ENCODE data around the gene GRIP1.

GRIP1 gene

GRCh38 chr12:66596199-66596598 is 82.7 kb downstream of the GRIP1 start:
- no peak for TF ChIP-seq CTCF (IDR thresholded peaks at IDR 0.05; ENCODE audit: control extremely low read depth, extremely low read depth, low read depth, missing control alignments)
- ChIA-PET CTCF (interaction anchor here (0.8 kb wide), 1 partner anchor 14 kb away, joined by 3 read pairs; no protein-coding TSS in a partner anchor), POLR2A (no interaction called here)

GRCh38 chr12:66594688-66595087 is 84.2 kb downstream of the GRIP1 start:
- TF ChIP-seq CTCF (IDR thresholded peaks at IDR 0.05; ENCODE audit: control extremely low read depth, extremely low read depth, low read depth, missing control alignments) = no peak
- ChIA-PET CTCF (interaction anchor here (1.6 to 2.0 kb wide), 2 partner anchors 8 to 21 kb away, joined by 3 to 6 read pairs; no protein-coding TSS in a partner anchor), POLR2A (no interaction called here)
- DNase-seq (ENCODE audit: extremely low spot score) = no peak

More at GRCh38 chr12:66596199-66596598, 82.7 kb downstream of the GRIP1 start:
- DNase-seq (ENCODE audit: extremely low spot score) = no peak

- ChIA-PET POLR2A (no interaction called here), CTCF (interaction anchor here (0.7 to 2.0 kb wide), 4 partner anchors 9 to 16 kb away, joined by 3 to 5 read pairs (median 4); no protein-coding TSS in a partner anchor)
- TF ChIP-seq CTCF (IDR thresholded peaks at IDR 0.05; ENCODE audit: control extremely low read depth, extremely low read depth, low read depth, missing control alignments) = no peak
- DNase-seq (ENCODE audit: extremely low spot score) = no peak
Observed at GRCh38 chr12:66590275-66590985, 88.4 kb downstream of the GRIP1 start.

- no peak for DNase-seq (ENCODE audit: extremely low spot score)
- POLR2A ChIA-PET = no interaction called here
- no peak for TF ChIP-seq CTCF (IDR thresholded peaks at IDR 0.05; ENCODE audit: control extremely low read depth, extremely low read depth, low read depth, missing control alignments)
- CTCF ChIA-PET = interaction anchor here (2.0 kb wide), 1 partner anchor 13 kb away, joined by 5 read pairs; no protein-coding TSS in a partner anchor
Observed at GRCh38 chr12:66589095-66589494, 89.8 kb downstream of the GRIP1 start.

- POLR2A ChIA-PET = no interaction called here
- DNase-seq (ENCODE audit: extremely low spot score) = no peak
- CTCF ChIA-PET = no interaction called here
- no peak for TF ChIP-seq CTCF (IDR thresholded peaks at IDR 0.05; ENCODE audit: control extremely low read depth, extremely low read depth, low read depth, missing control alignments)
Observed at GRCh38 chr12:66587912-66588311, 91.0 kb downstream of the GRIP1 start.

- no peak for TF ChIP-seq CTCF (IDR thresholded peaks at IDR 0.05; ENCODE audit: control extremely low read depth, extremely low read depth, low read depth, missing control alignments)
- ChIA-PET CTCF (interaction anchor here (0.7 kb wide), 1 partner anchor 66 kb away, joined by 3 read pairs; no protein-coding TSS in a partner anchor), POLR2A (no interaction called here)
- no peak for DNase-seq (ENCODE audit: extremely low spot score)
Observed at GRCh38 chr12:66584673-66585072, 94.2 kb downstream of the GRIP1 start.
